HEK293 (cell line): Measurements from ENCODE around the gene NOVA2.

Source experiments
- CTCF ChIA-PET: fragments of 350-600 bp; formaldehyde crosslinking; extraction: SDS; loops from one replicate; lab custom pipeline; 2021; ENCODE audit warnings: antibody characterized with exemption; lab: Yijun Ruan, JAX
- POLR2A ChIA-PET: fragments of 300-600 bp; formaldehyde crosslinking; extraction: SDS; loops from one replicate; lab custom pipeline; 2020; ENCODE audit warnings: antibody characterized with exemption, inconsistent platforms; lab: Yijun Ruan, JAX
- H3K27ac ChIP-seq: fragments of 200-500 bp; sonication (Bioruptor generic); 2 replicates; pipeline ENCODE4 v1.5.1; 2014; ENCODE audit warnings: low read depth, low read length, control low read depth, inconsistent platforms; ENCODE audit errors: extremely low read depth
- H3K36me3 ChIP-seq, 2 experiments: fragments of 200-500 bp in 1 of 2; sonication (Bioruptor generic) in 1 of 2; 1 replicate in 1 of 2; 2 replicates in 1 of 2; pipeline ENCODE4 v1.5.1; 2014 to 2017; ENCODE audit warnings: inconsistent platforms in 2 of 2, low read length in 2 of 2; ENCODE audit not compliant: control insufficient read depth in 2 of 2, insufficient read depth in 1 of 2
- H3K4me1 ChIP-seq: fragments of 200-500 bp; sonication (Bioruptor generic); 2 replicates; pipeline ENCODE4 v1.5.1; 2014; ENCODE audit warnings: mild to moderate bottlenecking, low read length, inconsistent platforms; ENCODE audit not compliant: control insufficient read depth, insufficient read depth
- H3K4me3 ChIP-seq: 2 replicates; pipeline ENCODE4 v1.5.1; 2011; ENCODE audit warnings: low read depth, mild to moderate bottlenecking, control low read depth, low read length, moderate library complexity
- H3K9me3 ChIP-seq: fragments of 200-500 bp; sonication (Bioruptor generic); 2 replicates; pipeline ENCODE4 v1.5.1; 2014; ENCODE audit warnings: low read depth, low read length, inconsistent platforms; ENCODE audit not compliant: control insufficient read depth, insufficient read depth
- EGR2 ChIP-seq: fragments of 450-650 bp; formaldehyde crosslinking; IDR thresholded peaks from 2 replicates; pipeline ENCODE4 v1.5.1; 2016; ENCODE audit warnings: low read depth, missing biosample characterization, missing genetic modification characterization
- GFI1B ChIP-seq: fragments of 450-650 bp; formaldehyde crosslinking; IDR thresholded peaks from 2 replicates; pipeline ENCODE4 v1.5.1; 2016; ENCODE audit warnings: missing biosample characterization, missing genetic modification characterization
- HOXC10 ChIP-seq: sonication (generic); formaldehyde crosslinking; IDR thresholded peaks from 2 replicates; pipeline ENCODE4 v1.8.1; 2023; ENCODE audit warnings: mild to moderate bottlenecking, missing genetic modification reagents
- KLF1 ChIP-seq: fragments of 450-650 bp; formaldehyde crosslinking; IDR thresholded peaks from 2 replicates; pipeline ENCODE4 v1.5.1; 2016; ENCODE audit warnings: missing biosample characterization, missing genetic modification characterization
- SCRT1 ChIP-seq: fragments of 450-650 bp; formaldehyde crosslinking; IDR thresholded peaks from 2 replicates; pipeline ENCODE4 v1.5.1; 2016; ENCODE audit warnings: missing biosample characterization, missing genetic modification characterization, borderline replicate concordance
- SP7 ChIP-seq: fragments of 450-650 bp; formaldehyde crosslinking; IDR thresholded peaks from 2 replicates; pipeline ENCODE4 v1.5.1; 2016; ENCODE audit warnings: missing biosample characterization, missing genetic modification characterization
- ZBTB17 ChIP-seq: fragments of 450-650 bp; formaldehyde crosslinking; IDR thresholded peaks from 2 replicates; pipeline ENCODE4 v1.5.1; 2016; ENCODE audit warnings: missing biosample characterization, missing genetic modification characterization
- ZBTB8A ChIP-seq: fragments of 450-650 bp; formaldehyde crosslinking; IDR thresholded peaks from 2 replicates; pipeline ENCODE4 v1.5.1; 2016; ENCODE audit warnings: missing biosample characterization, missing genetic modification characterization
- ZEB2 ChIP-seq: fragments of 450-650 bp; formaldehyde crosslinking; IDR thresholded peaks from 2 replicates; pipeline ENCODE4 v1.5.1; 2016; ENCODE audit warnings: missing biosample characterization, missing genetic modification characterization
- ZNF10 ChIP-seq: fragments of 450-650 bp; formaldehyde crosslinking; IDR thresholded peaks from 2 replicates; pipeline ENCODE4 v1.5.1; 2017; ENCODE audit warnings: missing biosample characterization, missing genetic modification characterization
- ZNF114 ChIP-seq: fragments of 450-650 bp; formaldehyde crosslinking; IDR thresholded peaks from 2 replicates; pipeline ENCODE4 v1.5.0; 2017; ENCODE audit warnings: missing biosample characterization, missing genetic modification characterization
- ZNF146 ChIP-seq: fragments of 450-650 bp; formaldehyde crosslinking; IDR thresholded peaks from 2 replicates; pipeline ENCODE4 v1.5.1; 2016; ENCODE audit warnings: missing biosample characterization, missing genetic modification characterization
- ZNF175 ChIP-seq: fragments of 450-650 bp; formaldehyde crosslinking; IDR thresholded peaks from 2 replicates; pipeline ENCODE4 v1.5.1; 2016; ENCODE audit warnings: missing biosample characterization, missing genetic modification characterization
- ZNF24 ChIP-seq: fragments of 450-650 bp; formaldehyde crosslinking; IDR thresholded peaks from 2 replicates; pipeline ENCODE4 v1.5.1; 2016; ENCODE audit warnings: missing biosample characterization, missing genetic modification characterization
- ZNF302 ChIP-seq: fragments of 450-650 bp; formaldehyde crosslinking; IDR thresholded peaks from 2 replicates; pipeline ENCODE4 v1.5.1; 2016; ENCODE audit warnings: missing biosample characterization, missing genetic modification characterization, low read depth
- ZNF391 ChIP-seq: fragments of 450-650 bp; formaldehyde crosslinking; IDR thresholded peaks from 2 replicates; pipeline ENCODE4 v1.5.1; 2016; ENCODE audit warnings: low read depth, missing biosample characterization, missing genetic modification characterization, borderline replicate concordance
- ZNF513 ChIP-seq: fragments of 450-650 bp; IDR thresholded peaks from 2 replicates; pipeline ENCODE4 v1.5.1; 2018; ENCODE audit warnings: missing biosample characterization, missing genetic modification characterization
- ZNF514 ChIP-seq: fragments of 450-650 bp; formaldehyde crosslinking; IDR thresholded peaks from 2 replicates; pipeline ENCODE4 v1.5.1; 2016; ENCODE audit warnings: missing biosample characterization, missing genetic modification characterization
- ZNF529 ChIP-seq: fragments of 450-650 bp; formaldehyde crosslinking; IDR thresholded peaks from 2 replicates; pipeline ENCODE4 v1.5.1; 2017; ENCODE audit warnings: missing genetic modification characterization, missing biosample characterization; ENCODE audit not compliant: insufficient replicate concordance
- ZNF555 ChIP-seq: fragments of 450-650 bp; formaldehyde crosslinking; conservative IDR thresholded peaks from 2 replicates; pipeline ENCODE4 v1.5.1; 2017; ENCODE audit warnings: missing biosample characterization, mild to moderate bottlenecking, missing genetic modification characterization, inconsistent platforms
- ZNF621 ChIP-seq: fragments of 450-650 bp; formaldehyde crosslinking; IDR thresholded peaks from 2 replicates; pipeline ENCODE4 v1.5.1; 2017; ENCODE audit warnings: missing biosample characterization, missing genetic modification characterization
- ZNF626 ChIP-seq: fragments of 450-650 bp; sonication (Bioruptor Pico); formaldehyde crosslinking; IDR thresholded peaks from 2 replicates; pipeline ENCODE4 v1.5.1; 2018; ENCODE audit warnings: missing biosample characterization, missing genetic modification characterization, inconsistent platforms
- ZNF785 ChIP-seq: fragments of 450-650 bp; formaldehyde crosslinking; IDR thresholded peaks from 2 replicates; pipeline ENCODE4 v1.5.1; 2016; ENCODE audit warnings: missing biosample characterization, missing genetic modification characterization
- TF ChIP-seq, protein P1 (sequence below): fragments of 450-650 bp; formaldehyde crosslinking; IDR thresholded peaks from 2 replicates; pipeline ENCODE4 v1.5.1; 2017; ENCODE audit warnings: missing biosample characterization, missing genetic modification characterization
- TF ChIP-seq, protein P2 (sequence below): fragments of 450-650 bp; IDR thresholded peaks from 2 replicates; pipeline ENCODE4 v1.5.1; 2018; ENCODE audit warnings: missing biosample characterization, mild to moderate bottlenecking, missing genetic modification characterization

The NOVA2 gene

GRCh38 chr19:45973553-45974338 lies at the start of gene NOVA2 (continued):
- TF ChIP-seq, protein P1, sequence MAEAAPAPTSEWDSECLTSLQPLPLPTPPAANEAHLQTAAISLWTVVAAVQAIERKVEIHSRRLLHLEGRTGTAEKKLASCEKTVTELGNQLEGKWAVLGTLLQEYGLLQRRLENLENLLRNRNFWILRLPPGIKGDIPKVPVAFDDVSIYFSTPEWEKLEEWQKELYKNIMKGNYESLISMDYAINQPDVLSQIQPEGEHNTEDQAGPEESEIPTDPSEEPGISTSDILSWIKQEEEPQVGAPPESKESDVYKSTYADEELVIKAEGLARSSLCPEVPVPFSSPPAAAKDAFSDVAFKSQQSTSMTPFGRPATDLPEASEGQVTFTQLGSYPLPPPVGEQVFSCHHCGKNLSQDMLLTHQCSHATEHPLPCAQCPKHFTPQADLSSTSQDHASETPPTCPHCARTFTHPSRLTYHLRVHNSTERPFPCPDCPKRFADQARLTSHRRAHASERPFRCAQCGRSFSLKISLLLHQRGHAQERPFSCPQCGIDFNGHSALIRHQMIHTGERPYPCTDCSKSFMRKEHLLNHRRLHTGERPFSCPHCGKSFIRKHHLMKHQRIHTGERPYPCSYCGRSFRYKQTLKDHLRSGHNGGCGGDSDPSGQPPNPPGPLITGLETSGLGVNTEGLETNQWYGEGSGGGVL (tag by site-specific recombination) = peak; percentile 52

DNA sequence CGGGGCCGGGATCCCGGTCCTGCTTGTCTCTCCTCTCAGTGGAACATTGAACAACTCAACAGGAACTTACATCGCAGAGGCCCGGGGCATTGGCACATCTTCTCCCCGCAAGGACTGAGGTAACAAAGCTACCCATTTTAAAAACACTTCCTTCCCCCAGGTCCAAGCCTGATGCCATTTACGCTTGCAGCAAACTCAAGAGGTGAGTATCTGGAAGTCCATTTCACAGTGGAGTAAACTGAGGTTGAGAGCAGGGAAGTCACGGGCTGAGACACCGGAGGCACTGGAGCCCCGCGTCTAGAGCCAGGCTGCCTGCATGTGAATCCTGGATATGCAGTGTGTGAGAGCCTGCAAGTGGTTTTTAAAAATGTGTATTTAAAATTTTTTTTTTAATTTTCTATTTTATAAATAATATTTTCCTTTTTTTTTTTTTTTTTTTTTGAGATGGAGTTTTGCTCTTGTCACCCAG lies 49.7 kb upstream of the NOVA2 start:
- Histone ChIP-seq H3K4me3 (no peak overlapping the region), H3K36me3 (peaks cover 0 to 5% of the 10 kb centered on the region in 2 experiments; a peak in 1 of 3 replicates), H3K4me1 (no peaks in the 10 kb centered on the region; the same call in 1 of the 2 replicates), H3K27ac (no peak overlapping the region), H3K9me3 (no peaks in the 10 kb centered on the region; the same call in 1 of the 2 replicates)
- TF ChIP-seq ZNF10 (tag by site-specific recombination) (no peak), ZNF555 (tag by site-specific recombination) (no peak), ZNF626 (tag by site-specific recombination) (no peak), SCRT1 (tag by site-specific recombination) (no peak), ZNF391 (tag by site-specific recombination) (no peak), ZNF529 (no peak), KLF1 (tag by site-specific recombination) (no peak), ZNF175 (tag by site-specific recombination) (no peak), ZNF621 (tag by site-specific recombination) (no peak), HOXC10 (CRISPR knock-in tag) (no peak)
- POLR2A ChIA-PET = interaction anchor here (0.7 kb wide), 1 partner anchor 52 kb away, joined by 8 read pairs; no protein-coding TSS in a partner anchor
- CTCF ChIA-PET = interaction anchor here (21.8 kb wide), 1 partner anchor 56 kb away, joined by 625 read pairs; no protein-coding TSS in a partner anchor

DNA sequence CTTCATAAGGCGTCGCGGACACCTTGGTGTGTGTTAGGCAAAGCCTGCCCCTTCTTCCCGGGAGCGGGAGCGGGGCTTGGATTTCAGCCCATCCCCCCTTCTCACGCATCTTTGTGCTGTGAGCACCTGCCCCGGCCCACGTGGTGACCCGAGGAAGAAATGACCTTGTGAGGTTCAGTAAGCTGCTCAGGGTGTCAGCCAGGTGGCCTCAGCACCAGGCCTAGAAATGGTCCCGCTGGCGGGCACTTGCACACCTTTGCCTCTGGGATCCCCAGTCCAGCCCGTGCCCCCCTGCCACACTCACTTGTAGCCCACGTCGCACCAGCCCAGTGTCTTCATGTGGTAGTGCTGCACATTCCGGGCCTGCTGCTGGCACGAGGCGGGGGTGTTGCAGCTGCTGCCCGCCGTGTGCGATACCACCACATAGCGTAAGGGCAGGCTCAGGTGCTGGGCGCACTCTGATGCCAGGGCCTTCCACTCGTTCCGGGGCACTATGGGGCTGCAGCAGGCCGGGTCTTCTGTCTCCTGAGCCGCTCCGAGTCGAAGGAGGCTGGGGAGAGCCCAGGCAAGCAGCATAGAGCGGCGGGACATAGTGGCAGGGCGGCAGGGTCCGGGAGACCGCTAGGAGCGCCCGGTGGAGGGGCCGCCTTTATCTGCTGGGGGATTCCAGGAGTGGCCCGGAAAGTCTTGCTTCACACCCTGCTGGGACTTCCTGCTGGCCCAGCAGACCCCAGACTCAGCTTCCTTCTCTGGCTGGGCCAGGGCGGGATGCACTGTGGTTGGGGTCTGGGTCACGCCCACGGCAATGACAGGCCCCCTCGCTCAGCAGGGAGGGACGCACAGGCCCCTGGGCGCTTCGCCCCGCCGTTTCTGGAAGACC lies 49.0 kb upstream of the NOVA2 start, which contains the start of gene PGLYRP1:
PGLYRP1 (minus strand) TSS at position 623 of the 880 bp plus-strand sequence; CDS start at position 591, 32 bp downstream.
- no peak within 1 kb of the TSS for H3K4me3 ChIP-seq
- CTCF ChIA-PET = interaction anchor here (0.9 to 21.8 kb wide), 2 partner anchors 40 to 57 kb away, joined by 3 to 625 read pairs; no protein-coding TSS in a partner anchor
- TF ChIP-seq ZNF513 (tag by site-specific recombination) (no peak), GFI1B (tag by site-specific recombination) (no peak), ZNF785 (no peak), SP7 (tag by site-specific recombination) (no peak), ZNF302 (tag by site-specific recombination) (no peak), ZBTB17 (tag by site-specific recombination) (no peak), ZBTB8A (tag by site-specific recombination) (no peak), SCRT1 (tag by site-specific recombination) (no peak), ZNF24 (no peak), ZEB2 (tag by site-specific recombination) (no peak), ZNF146 (no peak), ZNF114 (tag by site-specific recombination) (no peak), ZNF514 (tag by site-specific recombination) (no peak), EGR2 (tag by site-specific recombination) (no peak)
- TF ChIP-seq, protein P2, sequence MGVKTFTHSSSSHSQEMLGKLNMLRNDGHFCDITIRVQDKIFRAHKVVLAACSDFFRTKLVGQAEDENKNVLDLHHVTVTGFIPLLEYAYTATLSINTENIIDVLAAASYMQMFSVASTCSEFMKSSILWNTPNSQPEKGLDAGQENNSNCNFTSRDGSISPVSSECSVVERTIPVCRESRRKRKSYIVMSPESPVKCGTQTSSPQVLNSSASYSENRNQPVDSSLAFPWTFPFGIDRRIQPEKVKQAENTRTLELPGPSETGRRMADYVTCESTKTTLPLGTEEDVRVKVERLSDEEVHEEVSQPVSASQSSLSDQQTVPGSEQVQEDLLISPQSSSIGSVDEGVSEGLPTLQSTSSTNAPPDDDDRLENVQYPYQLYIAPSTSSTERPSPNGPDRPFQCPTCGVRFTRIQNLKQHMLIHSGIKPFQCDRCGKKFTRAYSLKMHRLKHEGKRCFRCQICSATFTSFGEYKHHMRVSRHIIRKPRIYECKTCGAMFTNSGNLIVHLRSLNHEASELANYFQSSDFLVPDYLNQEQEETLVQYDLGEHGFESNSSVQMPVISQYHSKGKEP (tag by site-specific recombination) = no peak
- TF ChIP-seq, all 188 proteins: peak for 0
- POLR2A ChIA-PET = no interaction called here
- Histone ChIP-seq H3K36me3 (peaks cover 0 to 5% of the 10 kb centered on the region in 2 experiments; a peak in 1 of 3 replicates), H3K27ac (no peak within 1 kb of the TSS), H3K4me1 (no peaks in the 10 kb centered on the region; the same call in 1 of the 2 replicates), H3K9me3 (no peaks in the 10 kb centered on the region; the same call in 1 of the 2 replicates)
